ENCODE results near the gene CARD9.
A peak's percentile ranks its signal among the peaks of the same experiment; 100 is the strongest.

CARD9 gene

DNA sequence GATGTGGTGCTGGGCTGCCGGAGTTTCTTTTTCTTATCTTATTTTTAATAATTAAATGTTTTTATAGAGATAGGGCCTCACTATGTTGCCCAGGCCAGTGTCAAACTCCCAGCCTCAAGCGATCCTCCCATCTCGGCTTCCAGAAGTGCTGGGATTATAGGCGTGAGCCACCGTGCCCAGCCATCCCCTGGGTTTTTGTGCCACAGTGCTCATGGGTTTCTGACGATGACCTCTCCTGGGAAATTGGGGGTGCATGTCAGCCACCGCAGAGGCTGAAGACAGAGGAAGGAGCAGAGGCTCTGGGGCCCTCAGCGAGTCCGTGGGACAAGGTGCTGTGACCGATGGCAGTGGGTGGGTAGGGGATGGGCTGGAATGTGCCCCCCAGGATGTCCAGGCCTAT lies 31.7 kb downstream of the CARD9 start:
- Mint-ChIP-seq H3K4me1 (peaks cover 5% of the 10 kb centered on the region), H3K9me3 (no peaks in the 10 kb centered on the region), H3K27ac (no peak overlapping the region), H3K4me3 (no peak overlapping the region), H3K27me3 (no peaks in the 10 kb centered on the region)
- no peak for DNase-seq
- no peak for ATAC-seq

DNA sequence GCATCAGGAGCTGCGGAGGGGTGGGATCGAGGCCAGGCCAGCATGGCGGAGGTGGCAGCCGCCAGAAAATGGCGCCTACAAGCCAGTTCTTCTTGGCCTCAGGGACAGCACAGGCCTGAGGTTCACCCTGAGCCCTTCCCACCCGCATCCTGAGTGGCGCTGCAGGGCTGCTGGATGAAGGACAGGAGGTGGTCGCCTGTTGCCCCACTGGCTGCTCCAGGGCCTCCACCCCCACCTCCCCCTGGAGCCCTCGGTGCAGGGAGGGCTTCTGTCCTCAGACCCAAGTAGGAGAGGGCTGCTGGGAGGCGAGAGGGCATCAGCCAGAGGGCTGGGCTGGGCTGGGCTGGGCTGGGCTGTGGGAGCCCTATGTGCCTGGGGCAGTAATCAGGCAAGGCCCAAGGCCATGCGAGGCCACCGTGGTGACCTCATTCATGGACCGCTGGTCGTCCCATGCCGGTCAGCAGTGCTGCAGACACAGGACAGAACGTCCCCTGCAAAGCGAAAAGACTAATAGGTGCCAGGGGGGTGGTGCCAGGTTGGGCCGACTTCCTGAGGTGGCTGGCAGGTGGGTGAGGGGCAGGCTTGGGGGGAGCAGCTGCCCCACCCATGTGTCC lies 32.3 kb downstream of the CARD9 start:
- peaks cover 5% of the 10 kb centered on the region for H3K4me1 Mint-ChIP-seq
- no peaks in the 10 kb centered on the region for H3K27me3 Mint-ChIP-seq
- H3K9me3 Mint-ChIP-seq: no peaks in the 10 kb centered on the region
- H3K27ac Mint-ChIP-seq: no peak overlapping the region
- DNase-seq: no peak
- ATAC-seq: no peak
- no peak overlapping the region for H3K4me3 Mint-ChIP-seq

DNA sequence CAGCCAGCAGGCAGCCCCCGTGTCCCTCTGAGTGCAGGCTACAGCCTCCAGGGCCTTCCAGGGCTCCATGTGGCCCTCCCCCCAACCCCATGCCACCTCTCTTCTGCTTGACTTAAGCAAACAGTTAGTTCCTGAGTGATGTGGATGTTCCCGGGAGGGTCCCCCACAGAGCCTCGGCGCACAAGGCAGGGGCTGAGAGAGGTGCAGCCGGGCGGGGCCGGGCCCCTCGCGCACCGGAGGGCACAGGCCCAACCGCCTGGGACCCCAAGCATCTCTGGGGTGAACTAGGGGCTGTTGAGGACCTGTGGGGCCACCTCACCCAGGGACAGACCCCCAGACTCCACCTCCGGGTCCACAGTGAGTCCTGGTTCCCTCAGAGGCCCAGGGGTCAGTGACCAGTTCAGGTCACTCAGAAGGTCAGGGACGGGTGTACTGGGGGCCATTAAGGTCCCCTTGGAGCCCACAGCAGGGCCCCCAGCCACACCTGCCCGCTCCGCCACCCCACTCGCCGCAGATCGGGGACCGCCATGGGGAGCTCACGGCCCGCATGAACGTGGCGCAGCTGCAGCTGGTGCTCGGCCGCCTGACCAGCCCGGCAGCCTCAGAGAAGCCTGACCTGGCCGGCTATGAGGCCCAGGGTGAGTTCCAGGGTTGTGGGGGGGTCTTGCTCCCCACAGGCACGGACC lies 33.0 kb downstream of the CARD9 start:
- no peaks in the 10 kb centered on the region for H3K9me3 Mint-ChIP-seq
- H3K4me1 Mint-ChIP-seq: peaks cover 5% of the 10 kb centered on the region
- no peak overlapping the region for H3K4me3 Mint-ChIP-seq
- no peak for DNase-seq
- H3K27ac Mint-ChIP-seq: no peak overlapping the region
- no peaks in the 10 kb centered on the region for H3K27me3 Mint-ChIP-seq
- no peak for ATAC-seq

DNA sequence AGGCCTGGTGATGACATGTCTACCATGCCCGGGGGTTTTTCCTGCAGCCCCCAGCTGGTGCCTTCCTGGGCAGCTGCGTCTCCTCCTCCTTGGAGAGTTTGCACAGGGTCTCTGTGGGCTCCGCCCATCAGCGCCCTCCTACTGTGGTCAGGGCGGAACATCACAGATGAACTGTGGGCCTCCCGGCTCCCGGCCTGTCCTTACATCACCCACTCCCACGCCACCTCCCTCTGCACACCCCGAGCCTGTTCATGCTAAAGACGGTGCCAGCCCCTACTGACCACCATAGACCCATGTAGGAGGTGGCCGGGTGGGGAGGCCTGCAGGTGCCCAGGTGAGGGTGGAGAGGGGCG lies 33.5 kb downstream of the CARD9 start:
- Mint-ChIP-seq H3K27me3 (no peaks in the 10 kb centered on the region), H3K9me3 (no peaks in the 10 kb centered on the region), H3K4me1 (peaks cover 5% of the 10 kb centered on the region), H3K27ac (no peak overlapping the region), H3K4me3 (no peak overlapping the region)
- no peak for ATAC-seq
- no peak for DNase-seq

DNA sequence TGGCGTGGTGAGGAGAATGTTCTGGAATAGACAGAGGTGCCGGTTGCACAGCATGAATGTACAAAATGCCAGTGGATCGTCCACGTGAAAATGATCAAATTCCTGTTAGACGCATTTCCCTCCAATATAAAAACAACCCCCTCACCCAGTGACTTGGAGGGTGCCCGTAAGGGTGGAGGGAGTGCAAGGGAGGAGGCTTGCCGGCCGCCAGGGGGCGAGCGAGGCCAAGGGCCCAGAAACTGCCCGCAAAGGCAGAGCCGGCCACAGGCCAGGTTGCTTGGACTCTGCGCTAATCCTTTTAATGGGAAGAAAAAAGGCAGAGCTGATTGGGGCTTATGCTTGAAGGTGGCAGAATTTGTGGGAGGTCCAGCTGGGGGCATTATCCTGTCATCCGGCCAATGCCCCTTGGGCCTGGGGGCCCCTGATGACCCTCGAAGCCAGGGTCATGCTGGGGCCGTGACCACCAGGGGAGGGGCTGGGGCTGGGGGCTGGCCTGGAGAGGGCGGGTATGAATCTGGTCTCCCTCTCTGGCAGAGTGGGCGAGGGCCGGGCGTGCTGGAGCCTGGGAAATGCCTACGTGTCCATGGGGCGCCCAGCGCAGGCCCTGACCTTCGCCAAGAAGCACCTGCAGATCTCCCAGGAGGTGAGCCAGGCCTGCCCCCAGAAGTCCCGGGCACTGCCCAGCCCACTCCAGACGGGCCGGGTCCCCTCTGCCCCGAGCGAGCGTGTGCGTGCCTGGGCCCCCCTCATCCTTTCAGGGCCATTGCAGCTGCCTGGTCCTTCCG lies 34.1 kb downstream of the CARD9 start:
- DNase-seq: no peak
- Mint-ChIP-seq H3K9me3 (no peaks in the 10 kb centered on the region), H3K4me3 (no peak overlapping the region), H3K27ac (no peak overlapping the region), H3K27me3 (no peaks in the 10 kb centered on the region), H3K4me1 (peaks cover 5% of the 10 kb centered on the region)
- no peak for ATAC-seq

DNA sequence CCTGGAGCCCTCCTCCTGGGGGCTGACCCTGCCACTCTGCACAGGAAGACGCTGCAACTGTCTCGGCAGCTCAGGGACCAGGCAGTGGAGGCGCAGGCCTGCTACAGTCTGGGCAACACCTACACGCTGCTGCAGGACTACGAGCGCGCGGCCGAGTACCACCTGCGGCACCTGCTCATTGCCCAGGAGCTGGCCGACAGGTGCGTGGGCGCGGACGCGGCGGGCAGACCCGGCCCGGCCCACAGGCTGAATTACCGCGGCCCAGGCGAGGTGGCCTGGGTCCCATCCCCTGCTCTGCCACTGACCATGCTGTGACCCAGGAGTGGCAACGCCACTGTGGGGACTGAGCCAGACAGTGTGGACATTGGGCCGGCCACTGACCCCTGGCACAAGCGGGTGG lies 35.0 kb downstream of the CARD9 start:
- ATAC-seq: no peak
- Mint-ChIP-seq H3K4me1 (peaks cover 5% of the 10 kb centered on the region), H3K9me3 (no peaks in the 10 kb centered on the region), H3K4me3 (no peak overlapping the region), H3K27me3 (no peaks in the 10 kb centered on the region), H3K27ac (peak overlapping the region in 1 of 2 donors; percentile 63)
- DNase-seq: no peak

DNA sequence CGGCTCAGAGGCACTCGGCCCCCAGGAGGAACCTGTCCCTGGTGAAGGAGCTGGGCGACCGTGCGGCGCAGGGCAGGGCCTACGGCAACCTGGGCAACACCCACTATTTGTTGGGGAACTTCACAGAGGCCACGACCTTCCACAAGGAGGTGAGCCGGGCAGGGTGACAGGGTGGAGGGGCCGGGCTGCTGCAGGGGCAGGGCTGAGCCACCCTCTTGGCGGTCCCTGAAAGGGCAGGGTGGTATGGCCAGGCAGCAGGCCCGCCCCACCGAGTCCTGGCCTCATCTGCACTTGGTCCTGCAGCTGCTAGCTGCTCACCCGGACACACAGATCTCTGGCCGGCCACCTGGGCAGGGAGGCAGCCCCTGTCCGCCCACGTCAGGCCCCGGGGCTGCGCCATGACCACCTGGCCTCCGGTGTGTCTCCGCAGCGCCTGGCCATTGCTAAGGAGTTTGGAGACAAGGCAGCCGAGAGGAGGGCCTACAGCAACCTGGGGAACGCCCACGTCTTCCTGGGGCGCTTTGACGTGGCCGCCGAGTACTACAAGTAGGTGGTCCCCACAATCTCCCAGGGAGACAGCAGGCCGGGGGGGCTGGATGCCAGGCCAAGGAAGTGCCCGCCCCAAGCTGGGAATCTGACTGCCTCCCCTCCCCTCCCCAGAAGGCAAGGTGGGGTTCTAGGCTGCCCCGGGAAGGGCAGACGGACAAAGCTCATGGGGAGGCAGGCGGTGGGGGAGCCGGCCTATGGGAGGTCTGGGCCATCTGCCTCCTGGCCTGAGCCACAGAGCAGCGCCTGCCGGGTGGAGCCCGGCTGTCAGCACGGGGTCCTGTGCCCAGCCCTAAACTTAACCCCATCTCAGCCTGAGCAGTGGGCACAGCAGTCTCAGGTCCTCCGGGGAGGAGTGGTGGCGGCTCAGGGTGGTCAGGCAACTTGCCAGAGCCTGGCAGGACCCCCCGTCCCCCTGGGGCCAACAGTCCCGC lies 35.8 kb downstream of the CARD9 start:
- H3K27ac Mint-ChIP-seq: no peak overlapping the region
- H3K4me3 Mint-ChIP-seq: no peak overlapping the region
- ATAC-seq (no peak), DNase-seq (no peak)
- H3K4me1 Mint-ChIP-seq: peaks cover 3% of the 10 kb centered on the region
- H3K27me3 Mint-ChIP-seq: no peaks in the 10 kb centered on the region
- no peaks in the 10 kb centered on the region for H3K9me3 Mint-ChIP-seq

DNA sequence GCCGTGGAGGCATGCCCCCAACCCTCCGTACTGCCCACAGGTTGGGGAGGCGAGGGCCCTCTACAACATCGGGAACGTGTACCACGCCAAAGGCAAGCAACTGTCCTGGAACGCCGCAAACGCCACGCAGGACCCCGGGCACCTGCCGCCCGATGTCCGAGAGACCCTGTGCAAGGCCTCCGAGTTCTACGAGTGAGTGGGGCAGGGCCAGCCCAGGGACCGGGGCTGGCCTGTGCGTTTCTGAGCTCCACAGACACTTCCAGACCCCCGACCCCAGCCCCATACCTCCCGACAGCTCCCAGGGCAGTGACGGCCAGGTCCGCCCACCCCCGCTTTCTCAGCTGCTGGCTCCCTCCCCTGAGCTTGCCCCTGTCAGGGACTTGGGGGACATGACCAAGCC lies 36.6 kb downstream of the CARD9 start:
- no peak for DNase-seq
- Mint-ChIP-seq H3K27ac (no peak overlapping the region), H3K9me3 (no peaks in the 10 kb centered on the region), H3K4me1 (no peaks in the 10 kb centered on the region), H3K27me3 (no peaks in the 10 kb centered on the region), H3K4me3 (no peak overlapping the region)
- no peak for ATAC-seq

DNA sequence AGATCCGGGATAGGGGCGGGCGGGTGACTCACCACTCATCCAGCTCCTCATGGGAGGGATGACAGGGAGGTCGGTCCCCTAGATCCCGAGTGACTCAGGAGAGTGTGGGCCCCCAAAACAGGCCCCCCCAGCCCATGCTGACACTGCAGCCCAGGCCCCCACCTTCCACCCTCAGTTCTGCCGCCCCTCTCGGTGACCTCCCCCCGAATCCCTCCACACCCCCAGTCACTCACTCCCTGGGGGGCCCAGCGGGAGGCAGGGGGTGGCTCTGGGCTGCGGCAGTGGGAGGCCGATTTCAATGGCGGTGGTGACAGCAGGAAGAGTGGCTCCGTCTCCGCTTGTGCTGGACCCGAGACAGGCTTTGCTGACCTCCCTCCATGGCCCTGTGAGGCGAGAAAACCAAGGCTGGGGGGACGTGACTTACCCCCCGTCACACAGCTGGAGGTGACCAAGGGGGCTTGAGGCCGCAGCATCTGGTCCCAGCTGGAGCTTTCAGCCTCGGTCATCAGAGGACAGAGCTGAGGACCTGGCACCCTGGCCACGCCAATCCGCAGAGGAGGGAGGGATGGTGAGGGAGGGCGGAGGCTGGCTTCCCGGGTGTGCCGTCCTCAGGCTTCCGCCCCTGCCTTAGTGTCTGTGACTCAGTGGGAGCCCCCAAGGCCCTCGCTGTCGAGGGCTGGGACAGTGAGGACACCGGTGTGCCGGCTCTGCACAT lies 37.2 kb downstream of the CARD9 start:
- DNase-seq (no peak), ATAC-seq (no peak)
- H3K9me3 Mint-ChIP-seq: no peaks in the 10 kb centered on the region
- no peak overlapping the region for H3K27ac Mint-ChIP-seq
- no peaks in the 10 kb centered on the region for H3K27me3 Mint-ChIP-seq
- no peaks in the 10 kb centered on the region for H3K4me1 Mint-ChIP-seq
- H3K4me3 Mint-ChIP-seq: no peak overlapping the region

DNA sequence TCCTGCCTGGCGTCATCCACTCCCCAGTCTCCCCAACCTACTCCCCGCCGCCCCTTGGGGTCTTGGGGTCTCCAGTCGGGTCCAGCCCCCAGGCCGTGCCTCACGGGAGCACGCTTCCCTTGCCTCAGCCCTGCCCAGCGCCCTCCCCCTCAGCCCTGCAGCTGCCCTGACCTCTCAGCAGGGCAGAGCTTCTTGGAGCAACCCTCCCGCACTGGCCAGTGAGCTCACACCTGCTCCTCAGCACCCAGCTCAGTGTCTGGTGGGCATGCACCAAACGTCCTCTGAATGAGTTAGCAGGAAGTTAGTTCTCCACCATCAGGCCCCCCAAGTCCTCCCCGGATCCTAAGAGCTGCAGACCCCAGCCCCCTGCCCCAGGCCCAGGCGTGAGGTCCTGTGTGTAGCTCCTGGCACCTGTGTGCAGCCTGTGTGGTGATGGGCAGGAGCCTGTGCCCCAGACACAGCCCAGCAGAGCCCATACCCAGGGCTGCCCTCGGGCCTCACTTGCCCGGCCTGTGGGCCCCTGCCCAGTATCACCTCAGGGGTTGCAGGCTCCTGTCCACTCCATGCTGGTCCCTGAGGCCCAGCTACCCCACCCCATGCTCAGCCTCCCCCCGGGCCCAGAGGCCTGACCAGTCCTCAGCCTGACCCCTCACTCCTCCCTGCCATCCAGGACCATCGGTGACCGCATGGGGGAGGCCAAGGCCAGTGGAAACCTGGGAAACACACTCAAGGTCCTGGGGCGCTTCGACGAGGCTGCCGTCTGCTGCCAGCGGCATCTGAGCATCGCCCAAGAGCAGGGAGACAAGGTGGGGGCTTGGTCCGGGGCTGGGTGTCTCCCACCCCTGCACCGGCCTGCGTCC lies 37.9 kb downstream of the CARD9 start:
- DNase-seq: no peak
- no peaks in the 10 kb centered on the region for H3K4me1 Mint-ChIP-seq
- no peak overlapping the region for H3K4me3 Mint-ChIP-seq
- no peaks in the 10 kb centered on the region for H3K27me3 Mint-ChIP-seq
- no peaks in the 10 kb centered on the region for H3K9me3 Mint-ChIP-seq
- peak overlapping the region in 1 of 2 donors; percentile 57 for H3K27ac Mint-ChIP-seq
- no peak for ATAC-seq

DNA sequence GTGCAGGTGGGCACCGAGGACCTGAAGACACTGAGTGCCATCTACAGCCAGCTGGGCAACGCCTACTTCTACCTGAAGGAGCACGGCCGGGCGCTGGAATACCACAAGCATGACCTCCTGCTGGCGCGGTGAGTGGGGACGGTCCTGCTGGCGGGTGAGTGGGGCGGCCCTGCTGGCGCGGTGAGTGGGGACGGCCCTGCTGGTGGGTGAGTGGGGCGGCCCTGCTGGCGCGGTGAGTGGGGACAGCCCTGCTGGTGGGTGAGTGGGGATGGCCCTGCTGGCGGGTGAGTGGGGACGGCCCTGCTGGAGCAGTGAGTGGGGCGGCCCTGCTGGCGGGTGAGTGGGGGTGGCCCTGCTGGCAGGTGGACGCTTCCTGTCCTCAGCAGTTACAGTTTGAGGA lies 38.9 kb downstream of the CARD9 start:
- Mint-ChIP-seq H3K4me3 (no peak overlapping the region), H3K27me3 (no peaks in the 10 kb centered on the region), H3K27ac (peak overlapping the region in 1 of 2 donors; percentile 76), H3K4me1 (no peaks in the 10 kb centered on the region), H3K9me3 (no peaks in the 10 kb centered on the region)
- no peak for DNase-seq
- peak; percentile 19 for ATAC-seq

DNA sequence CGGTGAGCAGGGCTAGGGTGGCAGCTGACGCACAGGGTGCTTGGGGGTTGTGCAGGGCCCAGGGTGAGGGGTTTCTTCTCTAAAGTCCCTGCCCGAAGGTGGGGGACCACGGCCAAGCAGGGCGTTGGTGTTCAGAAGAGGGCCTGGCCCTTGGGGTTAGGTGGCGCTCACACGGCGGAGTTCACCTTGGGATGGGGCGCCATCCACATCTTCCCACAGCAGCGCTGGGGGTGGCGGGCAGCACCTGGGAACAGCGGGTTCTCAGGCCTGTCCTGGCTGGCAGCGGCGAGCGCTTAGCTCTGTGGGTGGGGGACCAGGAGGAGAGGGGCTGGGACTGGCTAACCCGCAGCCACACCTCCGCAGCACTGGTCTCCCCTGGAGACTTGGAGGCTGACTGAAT lies 40.0 kb downstream of the CARD9 start:
- ATAC-seq: no peak
- H3K9me3 Mint-ChIP-seq: no peaks in the 10 kb centered on the region
- DNase-seq: no peak
- no peak overlapping the region for H3K4me3 Mint-ChIP-seq
- H3K27ac Mint-ChIP-seq: no peak overlapping the region
- no peaks in the 10 kb centered on the region for H3K27me3 Mint-ChIP-seq
- H3K4me1 Mint-ChIP-seq: peaks cover 10% of the 10 kb centered on the region

DNA sequence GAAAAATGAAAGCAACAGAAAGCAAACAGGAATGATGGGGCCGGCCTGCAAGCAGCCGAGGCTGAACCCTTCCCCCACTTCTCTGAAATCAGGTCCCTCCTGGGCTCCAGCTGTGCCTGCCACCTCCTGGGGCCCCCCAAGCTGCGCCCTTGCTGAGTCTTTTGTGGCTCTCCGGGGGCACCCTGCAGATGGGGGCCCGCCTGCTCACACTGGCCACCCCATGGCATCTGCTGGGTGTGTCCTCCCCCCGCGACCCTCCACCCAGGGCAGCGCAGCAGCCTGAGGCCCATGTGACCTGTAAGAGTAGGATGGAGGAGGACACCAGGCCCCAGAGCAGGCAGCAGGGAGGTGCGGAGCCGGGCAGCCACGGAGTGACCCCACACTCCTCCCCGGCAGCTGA lies 40.4 kb downstream of the CARD9 start:
- DNase-seq: no peak
- H3K4me3 Mint-ChIP-seq: no peak overlapping the region
- H3K4me1 Mint-ChIP-seq: peaks cover 12% of the 10 kb centered on the region
- H3K27ac Mint-ChIP-seq: peak overlapping the region in 1 of 2 donors; percentile 33
- H3K9me3 Mint-ChIP-seq: no peaks in the 10 kb centered on the region
- no peak for ATAC-seq
- H3K27me3 Mint-ChIP-seq: no peaks in the 10 kb centered on the region

DNA sequence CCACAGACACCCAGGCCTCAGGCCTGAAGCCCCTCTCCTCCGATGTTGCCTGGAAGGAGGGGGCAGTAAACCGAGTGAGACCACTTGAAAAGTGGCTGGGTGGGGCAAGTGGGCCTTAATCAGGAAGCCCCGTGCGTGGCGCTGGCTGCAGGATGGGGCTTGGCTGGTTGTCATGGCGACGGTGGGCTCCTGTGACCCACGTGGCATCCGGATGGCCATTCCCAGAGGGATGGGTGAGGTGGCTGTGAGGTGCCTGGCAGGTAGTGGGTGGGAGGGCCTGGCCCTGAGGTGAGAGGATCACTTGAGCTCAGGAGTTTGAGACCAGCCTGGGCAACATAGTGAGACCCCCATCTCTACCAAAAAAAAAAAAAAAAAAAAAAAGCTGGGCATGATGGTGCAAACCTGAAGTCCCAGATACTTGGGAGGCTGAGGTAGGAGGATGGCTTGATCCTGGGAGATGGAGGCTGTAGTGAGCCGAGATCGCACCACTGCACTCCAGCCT lies 40.9 kb downstream of the CARD9 start:
- Mint-ChIP-seq H3K9me3 (no peaks in the 10 kb centered on the region), H3K4me3 (no peak overlapping the region), H3K27me3 (no peaks in the 10 kb centered on the region), H3K27ac (peak overlapping the region in 1 of 2 donors; percentile 33), H3K4me1 (peaks cover 12% of the 10 kb centered on the region)
- ATAC-seq: no peak
- no peak for DNase-seq

Measured in stimulated activated naive CD8-positive, alpha-beta T cell treated with anti-CD3 and anti-CD28 coated beads, Interleukin-15, amount 100 ng/mL, for 72 hours (primary cell).